Right lobe of liver (tissue), 6 donors: ENCODE measurements around the gene CPLX1. TPM values are rescaled to one million over a fixed set of nuclear protein-coding genes. Genes with fewer than 3 reads are reported as not detected.
A peak's percentile ranks its signal among the peaks of the same experiment; 100 is the strongest.

Experiments used
- ATAC-seq, 4 donors: fragments of 200-7000 bp; cut with Tn5 transposase; one replicate each; pipeline ENCODE4 v1.9.1; 2020; ENCODE audit warnings: mild to moderate bottlenecking in 4 of 4, moderate library complexity in 4 of 4
- DNase-seq, 3 donors: peaks; one replicate each; pipeline ENCODE4 v3.0.0-alpha.2; 2020
- H3K27ac ChIP-seq, 3 donors: fragments of 200-600 bp; one replicate each; pipeline ENCODE4 v1.8.0; 2022
- H3K27me3 ChIP-seq, 2 donors: fragments of 200-600 bp; one replicate each; pipeline ENCODE4 v1.8.0; 2022
- H3K36me3 ChIP-seq, 4 donors: fragments of 200-600 bp; sonication (generic) in 1 of 4; one replicate each; pipeline versions ENCODE4 v1.5.1 to v1.8.0; 2017 to 2022; ENCODE audit warnings: control low read depth in 1 of 4
- H3K4me1 ChIP-seq, 4 donors: fragments of 200-600 bp; sonication (generic) in 1 of 4; one replicate each; pipeline versions ENCODE4 v1.5.1 to v1.8.0; 2017 to 2022; ENCODE audit warnings: control low read depth in 1 of 4
- H3K4me3 ChIP-seq, 3 donors: fragments of 200-600 bp; one replicate each; pipeline ENCODE4 v1.8.0; 2022
- H3K9me3 ChIP-seq, 4 donors: fragments of 200-600 bp; sonication (generic) in 1 of 4; one replicate each; pipeline versions ENCODE4 v1.5.1 to v1.8.0; 2017 to 2022; ENCODE audit warnings: control low read depth in 1 of 4
- CTCF ChIP-seq, 4 donors: fragments of 200-600 bp in 3 of 4; fragments of 450-650 bp in 1 of 4; IDR thresholded peaks; one replicate each; pipeline versions ENCODE4 v1.5.1 to v1.8.0; 2016 to 2022; ENCODE audit warnings: antibody characterized with exemption in 4 of 4, mild to moderate bottlenecking in 2 of 4
- POLR2A ChIP-seq: fragments of 450-650 bp; IDR thresholded peaks from one replicate; pipeline ENCODE4 v1.6.1; 2017; ENCODE audit warnings: antibody characterized with exemption, mild to moderate bottlenecking
- WGBS: methylation state at CpG from one replicate; pipeline ENCODE4 v1.1.6; 2018; ENCODE audit warnings: low coverage, low lambda C conversion rate; ENCODE audit not compliant: insufficient coverage; ENCODE audit errors: missing lambda C conversion rate; 5-methylcytosine and 5-hydroxymethylcytosine counted together
- intact Hi-C, 2 donors: fragments of 100-400 bp; cut with DNase I; formaldehyde crosslinking; loops; one replicate each; pipeline versions ENCODE4 v1.11.2 to v1.14.1; 2022
- total RNA-seq, 6 experiments: library from RNA; depleted of rRNA in 2 of 6; stranded (reverse); fragments of >200 nt in 2 of 6; fragmentation: NEBNext Ultra II Directional in 3 of 6; extraction: Animal tissue kit (Norgen Biotek cat#: 25700) in 3 of 6; gene quantifications; one replicate each; pipeline versions ENCODE4 v1.1.0 to v1.2.4, GENCODE V29; 2016 to 2023
- donor health status: DM: no; HTN: yes; CAD: no.
- donor health status: DM: no; HTN: no; CAD: no.
- donor health status: DM: no; HTN: no; CAD: no.
- donor health status: DM: no; HTN: yes; CAD: no.
- donor health status: DM: no; HTN: yes; CAD: no.

The CPLX1 gene
- total RNA-seq, 6 experiments from 2014 or later = 0.86 to 3.7 (median 2.4) TPM

DNA sequence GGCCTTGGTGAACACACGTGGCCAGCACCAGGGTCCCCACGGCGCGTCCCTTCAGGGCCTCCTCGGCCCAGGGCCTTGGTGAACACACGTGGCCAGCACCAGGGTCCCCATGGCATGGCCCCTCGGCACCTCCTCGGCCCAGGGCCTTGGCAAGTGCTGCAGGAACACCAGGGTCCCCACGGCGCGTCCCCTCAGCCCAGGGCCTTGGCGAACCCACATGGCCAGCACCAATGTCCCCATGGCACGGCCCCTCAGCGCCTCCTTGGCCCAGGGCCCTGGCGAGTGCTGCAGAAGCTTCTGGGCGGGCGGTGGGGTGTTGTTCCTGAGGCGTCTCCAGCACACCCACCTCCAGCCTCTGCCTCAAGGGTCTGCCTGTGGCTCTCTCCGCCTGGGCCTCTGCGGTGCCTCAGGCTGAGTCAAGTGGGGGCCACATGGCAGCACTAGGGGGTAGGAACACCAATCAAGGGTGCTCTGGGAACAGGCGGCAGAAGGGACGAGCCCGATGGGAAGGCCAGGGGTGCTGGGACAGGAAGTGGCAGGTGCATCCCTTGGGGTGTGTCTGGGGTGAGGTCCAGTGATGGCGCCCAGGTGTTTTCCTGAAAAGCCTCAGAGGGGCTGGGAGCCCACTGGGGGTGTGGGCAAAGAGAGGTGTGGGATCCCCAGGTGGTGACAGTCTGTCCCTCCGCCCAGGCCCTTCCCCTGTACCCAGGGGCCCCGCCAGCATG lies 41.8 kb upstream of the CPLX1 start:
- peak in 1 of 3 donors; percentile 16 for DNase-seq
- Histone ChIP-seq H3K27ac (no peak overlapping the region), H3K4me3 (no peak overlapping the region), H3K36me3 (peaks cover 0 to 72% (median 11%) of the 10 kb centered on the region in 4 donors), H3K4me1 (no peaks in the 10 kb centered on the region), H3K9me3 (no peaks in the 10 kb centered on the region), H3K27me3 (no peaks in the 10 kb centered on the region)
- no CpG with 5 or more reads among the region's 26 CpGs for WGBS
- intact Hi-C loops = loop anchor here in 1 of 2 donors (10.0 kb wide), 1 partner anchor 113 kb away; no protein-coding TSS in a partner anchor
- ATAC-seq = no peak
- no peak for TF ChIP-seq CTCF (IDR thresholded peaks at IDR 0.05)
- no peak for TF ChIP-seq POLR2A

GRCh38 chr4:866761-867390 lies 40.9 kb upstream of the CPLX1 start:
- WGBS = 60% methylated on average over 1 of the region's 28 CpGs
- H3K27ac ChIP-seq = no peak overlapping the region
- no peaks in the 10 kb centered on the region for H3K9me3 ChIP-seq
- peak in 1 of 3 donors; percentile 12 for DNase-seq
- no peak for ATAC-seq
- intact Hi-C loops = loop anchor here in 1 of 2 donors (10.0 kb wide), 1 partner anchor 112 kb away; no protein-coding TSS in a partner anchor
- H3K4me3 ChIP-seq = no peak overlapping the region
- peaks cover 0 to 65% (median 11%) of the 10 kb centered on the region in 4 donors for H3K36me3 ChIP-seq
- no peaks in the 10 kb centered on the region for H3K27me3 ChIP-seq
- TF ChIP-seq POLR2A (no peak), CTCF (IDR thresholded peaks at IDR 0.05) (no peak)
- no peaks in the 10 kb centered on the region for H3K4me1 ChIP-seq

- H3K4me1 ChIP-seq = no peaks in the 10 kb centered on the region
- peak in 3 of 4 donors; percentile 37 to 70 (median 41) for ATAC-seq
- intact Hi-C loops = loop anchor here in 1 of 2 donors (10.0 kb wide), 1 partner anchor 111 kb away; no protein-coding TSS in a partner anchor
Measured at GRCh38 chr4:866068-866760, 40.3 kb upstream of the CPLX1 start.

More at GRCh38 chr4:866068-866760, 40.3 kb upstream of the CPLX1 start:
- peak in 1 of 3 donors; percentile 14 for DNase-seq
- Histone ChIP-seq H3K36me3 (peaks cover 0 to 66% (median 11%) of the 10 kb centered on the region in 4 donors), H3K9me3 (no peaks in the 10 kb centered on the region), H3K27me3 (no peaks in the 10 kb centered on the region), H3K27ac (no peak overlapping the region), H3K4me3 (no peak overlapping the region)
- no peak for TF ChIP-seq POLR2A
- no peak for TF ChIP-seq CTCF (IDR thresholded peaks at IDR 0.05)
- 88% methylated on average over 8 of the region's 24 CpGs for WGBS
